ENCODE measurements around the gene PPP6R3. TPM values are rescaled to one million over a fixed set of nuclear protein-coding genes. Genes with fewer than 3 reads are reported as not detected.

The PPP6R3 gene
- polyA plus RNA-seq, 4 donors: 30.5 to 68.7 (median 39.1) TPM

- 78 to 87% (median 83%) methylated on average over 18 of the region's 18 CpGs for WGBS, 3 donors
- no peak overlapping the region for H3K27ac ChIP-seq (ENCODE audit: low read depth in 1 of 3, low read length in 2 of 3)
- no peaks in the 10 kb centered on the region for H3K4me1 ChIP-seq (ENCODE audit: control insufficient read depth in 3 of 3, insufficient read depth in 2 of 3, low read depth in 1 of 3, low read length in 2 of 3)
- FAIRE-seq (no peak), DNase-seq (no peak)
- H3K4me3 ChIP-seq (ENCODE audit: low read depth in 1 of 3, low read length in 3 of 3): no peak overlapping the region
- H3K36me3 ChIP-seq (ENCODE audit: control insufficient read depth in 3 of 3, insufficient read depth in 2 of 3, low read depth in 1 of 3, low read length in 3 of 3): no peaks in the 10 kb centered on the region
- H3K9me3 ChIP-seq (ENCODE audit: control insufficient read depth in 2 of 2, insufficient read depth in 1 of 2, low read depth in 1 of 2, low read length in 1 of 2): no peaks in the 10 kb centered on the region
- H3K27me3 ChIP-seq (ENCODE audit: control insufficient read depth in 3 of 3, insufficient read depth in 3 of 3, low read length in 3 of 3): no peaks in the 10 kb centered on the region
Observed at GRCh38 chr11:68663482-68664010, 203.0 kb downstream of the PPP6R3 start.

GRCh38 chr11:68664141-68664540 lies 203.6 kb downstream of the PPP6R3 start:
- no peaks in the 10 kb centered on the region for H3K27me3 ChIP-seq (ENCODE audit: control insufficient read depth in 3 of 3, insufficient read depth in 3 of 3, low read length in 3 of 3)
- WGBS, 3 donors: 75 to 81% (median 80%) methylated on average over 9 of the region's 9 CpGs
- H3K27ac ChIP-seq (ENCODE audit: low read depth in 1 of 3, low read length in 2 of 3): no peak overlapping the region
- no peaks in the 10 kb centered on the region for H3K9me3 ChIP-seq (ENCODE audit: control insufficient read depth in 2 of 2, insufficient read depth in 1 of 2, low read depth in 1 of 2, low read length in 1 of 2)
- no peaks in the 10 kb centered on the region for H3K4me1 ChIP-seq (ENCODE audit: control insufficient read depth in 3 of 3, insufficient read depth in 2 of 3, low read depth in 1 of 3, low read length in 2 of 3)
- no peak for FAIRE-seq
- H3K4me3 ChIP-seq (ENCODE audit: low read depth in 1 of 3, low read length in 3 of 3): no peak overlapping the region
- H3K36me3 ChIP-seq (ENCODE audit: control insufficient read depth in 3 of 3, insufficient read depth in 2 of 3, low read depth in 1 of 3, low read length in 3 of 3): no peaks in the 10 kb centered on the region
- DNase-seq: no peak

GRCh38 chr11:68664906-68665305 lies 204.4 kb downstream of the PPP6R3 start:
- Histone ChIP-seq H3K4me1 (ENCODE audit: control insufficient read depth in 3 of 3, insufficient read depth in 2 of 3, low read depth in 1 of 3, low read length in 2 of 3) (no peaks in the 10 kb centered on the region), H3K4me3 (ENCODE audit: low read depth in 1 of 3, low read length in 3 of 3) (no peak overlapping the region), H3K36me3 (ENCODE audit: control insufficient read depth in 3 of 3, insufficient read depth in 2 of 3, low read depth in 1 of 3, low read length in 3 of 3) (no peaks in the 10 kb centered on the region), H3K9me3 (ENCODE audit: control insufficient read depth in 2 of 2, insufficient read depth in 1 of 2, low read depth in 1 of 2, low read length in 1 of 2) (no peaks in the 10 kb centered on the region), H3K27ac (ENCODE audit: low read depth in 1 of 3, low read length in 2 of 3) (no peak overlapping the region), H3K27me3 (ENCODE audit: control insufficient read depth in 3 of 3, insufficient read depth in 3 of 3, low read length in 3 of 3) (no peaks in the 10 kb centered on the region)
- FAIRE-seq (no peak), DNase-seq (no peak)
- WGBS, 3 donors: 87 to 91% (median 88%) methylated on average over 7 of the region's 7 CpGs

Other genes with a start within 250 kb of the PPP6R3 start
- 10 to 100 TPM; 17.3 to 53.5 (median 30.0) TPM for gene KMT5B, start 247.5 kb upstream of the PPP6R3 start, polyA plus RNA-seq
- gene C11orf24, start 188.8 kb upstream of the PPP6R3 start, polyA plus RNA-seq: 100 to 1,000 TPM in 2 of 4 donors, 10 to 100 TPM in 2; 39.4 to 168 (median 94.3) TPM
- gene LRP5, start 148.2 kb upstream of the PPP6R3 start, polyA plus RNA-seq: 100 to 1,000 TPM in 1 of 4 donors, 10 to 100 TPM in 3; 39.7 to 122 (median 78.4) TPM
- 10 to 100 TPM in 1 of 4 donors, 1 to 10 TPM in 1, not detected in 2; 3.8 to 11.9 TPM for gene GAL, start 223.8 kb downstream of the PPP6R3 start, polyA plus RNA-seq